B cell (primary cell): ENCODE data around the gene MNX1. TPM values are rescaled to one million over a fixed set of nuclear protein-coding genes. Genes with fewer than 3 reads are reported as not detected.
A peak's percentile ranks its signal among the peaks of the same experiment; 100 is the strongest.

Experiments
- ATAC-seq: fragments of 200-7000 bp; cut with Tn5 transposase; one replicate; pipeline ENCODE4 v1.10.0; 2021; ENCODE audit warnings: low read depth, mild to moderate bottlenecking, moderate number of reproducible peaks, moderate library complexity
- CTCF ChIA-PET: fragments of 350-600 bp; sonication (Branson Sonifier 250); formaldehyde crosslinking; loops from one replicate; lab custom pipeline; 2021; ENCODE audit warnings: antibody characterized with exemption, inconsistent platforms; lab: Charles Lee
- POLR2A ChIA-PET: fragments of 350-600 bp; sonication (Branson Sonifier 250); formaldehyde crosslinking; loops from one replicate; lab custom pipeline; 2021; ENCODE audit warnings: antibody characterized with exemption; lab: Charles Lee
- DNase-seq: peaks from one replicate; pipeline ENCODE4 v3.0.0; 2013
- H2AFZ ChIP-seq: 2 replicates; pipeline ENCODE4 v1.6.1; 2012; ENCODE audit warnings: mild to moderate bottlenecking, low read depth, low read length; ENCODE audit not compliant: insufficient read depth, poor library complexity, severe bottlenecking
- H3K27ac ChIP-seq, 2 donors: 1 replicate in 1 of 2; 2 replicates in 1 of 2; pipeline ENCODE4 v1.5.1; 2012 to 2013; ENCODE audit warnings: low read length in 2 of 2, mild to moderate bottlenecking in 2 of 2, moderate library complexity in 1 of 2
- H3K27me3 ChIP-seq, 4 experiments: fragments of 200-600 bp in 1 of 4; sonication (generic) in 1 of 4; replicated peaks in 1 of 4; 1 replicate in 2 of 4; 2 replicates in 2 of 4; pipeline versions ENCODE4 v1.6.1 to v1.7.0; 2013 to 2016; ENCODE audit warnings: low read length in 3 of 4, mild to moderate bottlenecking in 2 of 4, mixed read lengths in 1 of 4, moderate library complexity in 1 of 4; ENCODE audit not compliant: insufficient read depth in 4 of 4, control insufficient read depth in 3 of 4; ENCODE audit errors: control extremely low read depth in 1 of 4
- H3K36me3 ChIP-seq, 2 experiments: replicated peaks in 1 of 2; 1 replicate in 1 of 2; 2 replicates in 1 of 2; pipeline versions ENCODE4 v1.6.1 to v1.7.1; 2013; ENCODE audit warnings: low read length in 1 of 2; ENCODE audit not compliant: insufficient read depth in 2 of 2, control insufficient read depth in 1 of 2; ENCODE audit errors: control extremely low read depth in 1 of 2, extremely low read depth in 1 of 2
- H3K4me1 ChIP-seq, 2 donors: fragments of 200-600 bp in 1 of 2; sonication (generic) in 1 of 2; 1 replicate in 1 of 2; 2 replicates in 1 of 2; pipeline versions ENCODE4 v1.5.1 to v1.6.1; 2013 to 2017; ENCODE audit warnings: low read length in 2 of 2; ENCODE audit not compliant: control insufficient read depth in 2 of 2, insufficient read depth in 2 of 2
- H3K4me2 ChIP-seq: replicated peaks from 2 replicates; pipeline ENCODE3; 2012; ENCODE audit warnings: mild to moderate bottlenecking, low read depth, low read length; ENCODE audit not compliant: poor library complexity, severe bottlenecking
- H3K4me3 ChIP-seq, 5 experiments: fragments of 200-600 bp in 1 of 5; sonication (generic) in 1 of 5; 1 replicate in 3 of 5; 2 replicates in 2 of 5; pipeline versions ENCODE4 v1.5.1 to v1.7.0; 2011 to 2016; ENCODE audit warnings: low read length in 4 of 5, mild to moderate bottlenecking in 4 of 5, low read depth in 2 of 5, control low read depth in 1 of 5, moderate library complexity in 1 of 5; ENCODE audit not compliant: insufficient read depth in 1 of 5; ENCODE audit errors: control extremely low read depth in 1 of 5, extremely low read depth in 1 of 5
- H3K79me2 ChIP-seq: fragments of 200-600 bp; sonication (generic); one replicate; pipeline ENCODE4 v1.6.0; 2016; ENCODE audit warnings: low read length; ENCODE audit not compliant: control insufficient read depth, insufficient read depth
- H3K9ac ChIP-seq: fragments of 200-600 bp; sonication (generic); 2 replicates; pipeline ENCODE4 v1.6.1; 2017; ENCODE audit warnings: mild to moderate bottlenecking, low read length, moderate library complexity
- H3K9me3 ChIP-seq, 3 donors: one replicate each; pipeline versions ENCODE4 v1.6.1 to v1.7.1; 2013; ENCODE audit warnings: low read length in 2 of 3; ENCODE audit not compliant: control insufficient read depth in 2 of 3, insufficient read depth in 1 of 3; ENCODE audit errors: control extremely low read depth in 1 of 3
- H4K20me1 ChIP-seq: 2 replicates; pipeline ENCODE4 v1.6.0; 2012; ENCODE audit warnings: mild to moderate bottlenecking, low read length; ENCODE audit not compliant: insufficient read depth, control insufficient read depth, poor library complexity, severe bottlenecking
- H3K27ac Mint-ChIP-seq: one replicate; pipeline ENCODE4 v1.8.0; 2021; ENCODE audit warnings: mixed read lengths
- H3K27me3 Mint-ChIP-seq: one replicate; pipeline ENCODE4 v1.8.0; 2021; ENCODE audit warnings: mixed read lengths
- H3K4me1 Mint-ChIP-seq: one replicate; pipeline ENCODE4 v1.8.0; 2021; ENCODE audit warnings: mixed read lengths
- H3K4me3 Mint-ChIP-seq: one replicate; pipeline ENCODE4 v1.8.0; 2021; ENCODE audit warnings: mixed read lengths
- H3K9me3 Mint-ChIP-seq: one replicate; pipeline ENCODE4 v1.8.0; 2022; ENCODE audit warnings: mixed read lengths; ENCODE audit not compliant: insufficient read depth
- EZH2 ChIP-seq: IDR thresholded peaks from 2 replicates; pipeline ENCODE4 v1.6.1; 2012; ENCODE audit warnings: borderline replicate concordance, low read depth, mild to moderate bottlenecking, moderate library complexity, low read length; ENCODE audit not compliant: insufficient read depth, poor library complexity, severe bottlenecking
- WGBS: methylation state at CpG from one replicate; pipeline ENCODE4 v1.1.5; 2013; ENCODE audit warnings: missing lambda C conversion rate; ENCODE audit not compliant: insufficient coverage; 5-methylcytosine and 5-hydroxymethylcytosine counted together
- intact Hi-C: fragments of 100-400 bp; cut with micrococcal nuclease; formaldehyde crosslinking; loops from one replicate; pipeline ENCODE4 v1.10.0; 2022
- polyA plus RNA-seq: library from polyadenylated mRNA; depleted of rRNA; stranded (reverse); fragments of >200 nt; gene quantifications from 2 replicates; pipeline ENCODE4 v1.2.3, GENCODE V29; 2012
- total RNA-seq, 2 donors: library from RNA; stranded (reverse); fragments of 120-200 nt in 1 of 2; gene quantifications; 1 replicate in 1 of 2; 2 replicates in 1 of 2; pipeline versions ENCODE4 v1.2.3 to v1.2.4, GENCODE V29; 2013 to 2022
- TF ChIP-seq, protein P1 (sequence below): fragments of 200-600 bp; IDR thresholded peaks from one replicate; pipeline ENCODE4 v1.8.0; 2022; ENCODE audit warnings: antibody characterized with exemption, mild to moderate bottlenecking

Gene MNX1
- total and polyA plus RNA-seq, 2 donors (not counting 1 experiment from before 2014, with no cell fraction given) = not detected

DNA sequence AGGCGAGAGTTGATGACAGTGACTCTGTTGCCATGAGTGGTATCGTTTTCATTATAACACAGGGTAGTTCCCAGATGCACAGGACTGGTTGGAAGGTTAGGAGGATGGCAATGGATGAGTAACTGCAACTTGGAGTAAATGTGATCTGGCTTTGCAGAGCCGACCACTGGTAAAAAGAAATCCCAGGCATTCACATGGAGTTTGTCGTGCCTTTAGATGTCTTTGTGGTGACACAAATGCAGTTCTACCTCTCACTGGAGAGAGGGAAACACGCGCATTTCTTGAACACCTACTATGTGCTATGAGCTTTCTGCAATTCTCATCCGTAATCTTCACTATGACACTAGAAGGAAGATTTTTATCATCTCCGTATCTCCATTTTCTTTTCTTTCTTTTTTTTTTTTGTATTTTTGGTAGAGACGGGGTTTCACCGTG is 1.7 kb upstream of the MNX1 start:
- CTCF ChIA-PET = no interaction called here
- TF ChIP-seq, protein P1, sequence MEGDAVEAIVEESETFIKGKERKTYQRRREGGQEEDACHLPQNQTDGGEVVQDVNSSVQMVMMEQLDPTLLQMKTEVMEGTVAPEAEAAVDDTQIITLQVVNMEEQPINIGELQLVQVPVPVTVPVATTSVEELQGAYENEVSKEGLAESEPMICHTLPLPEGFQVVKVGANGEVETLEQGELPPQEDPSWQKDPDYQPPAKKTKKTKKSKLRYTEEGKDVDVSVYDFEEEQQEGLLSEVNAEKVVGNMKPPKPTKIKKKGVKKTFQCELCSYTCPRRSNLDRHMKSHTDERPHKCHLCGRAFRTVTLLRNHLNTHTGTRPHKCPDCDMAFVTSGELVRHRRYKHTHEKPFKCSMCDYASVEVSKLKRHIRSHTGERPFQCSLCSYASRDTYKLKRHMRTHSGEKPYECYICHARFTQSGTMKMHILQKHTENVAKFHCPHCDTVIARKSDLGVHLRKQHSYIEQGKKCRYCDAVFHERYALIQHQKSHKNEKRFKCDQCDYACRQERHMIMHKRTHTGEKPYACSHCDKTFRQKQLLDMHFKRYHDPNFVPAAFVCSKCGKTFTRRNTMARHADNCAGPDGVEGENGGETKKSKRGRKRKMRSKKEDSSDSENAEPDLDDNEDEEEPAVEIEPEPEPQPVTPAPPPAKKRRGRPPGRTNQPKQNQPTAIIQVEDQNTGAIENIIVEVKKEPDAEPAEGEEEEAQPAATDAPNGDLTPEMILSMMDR = no peak
- no peak for TF ChIP-seq EZH2
- peak overlapping the region; percentile 80 for H3K4me2 ChIP-seq

DNA sequence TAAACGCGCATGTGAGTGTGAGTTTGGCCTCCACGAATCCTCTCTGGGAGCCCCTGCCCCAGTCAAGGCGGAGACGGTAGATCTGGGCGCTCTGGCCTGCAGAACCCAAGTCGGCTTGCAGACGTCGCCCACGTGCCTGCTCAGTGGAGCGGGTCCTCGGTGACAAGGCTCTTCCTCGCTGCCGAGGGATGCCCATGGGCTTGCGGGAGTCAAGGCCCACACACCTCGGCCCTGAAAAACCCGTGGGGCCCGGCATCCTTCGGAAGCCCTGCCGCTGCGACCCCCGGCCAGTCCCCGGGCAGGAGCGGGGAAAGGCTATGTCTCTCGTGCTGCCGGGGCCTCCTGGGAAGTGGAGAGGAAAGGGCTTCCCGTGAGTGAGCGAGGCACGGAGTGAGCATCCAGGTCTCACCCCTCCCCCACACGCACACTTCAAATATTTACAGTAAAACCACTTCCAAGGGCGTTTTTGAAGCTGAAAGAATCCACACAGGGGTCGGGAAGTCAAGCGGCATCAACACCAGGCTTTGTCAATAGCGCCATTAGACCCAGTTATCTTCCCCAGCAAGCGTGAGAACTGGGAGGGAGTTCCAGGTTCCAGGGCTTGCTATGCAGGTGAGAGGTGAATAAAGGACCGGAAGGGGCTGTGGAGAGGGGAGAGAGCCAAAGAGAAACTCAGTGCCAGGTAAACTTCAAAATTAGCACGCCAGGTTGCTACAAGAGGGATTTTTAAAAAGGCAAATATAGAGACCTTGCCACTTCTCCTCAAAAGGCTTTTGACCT is 1.1 kb upstream of the MNX1 start:
- Mint-ChIP-seq H3K27ac (no peak overlapping the region), H3K9me3 (no peaks in the 10 kb centered on the region), H3K27me3 (peaks cover 70% of the 10 kb centered on the region), H3K4me3 (peak overlapping the region; percentile 66), H3K4me1 (peaks cover 23% of the 10 kb centered on the region)
- DNase-seq = peak; percentile 33
- Histone ChIP-seq H2AFZ (peak overlapping the region; percentile 64), H3K79me2 (no peaks in the 10 kb centered on the region), H3K9me3 (peaks cover 0 to 35% (median 0%) of the 10 kb centered on the region in 3 donors), H3K4me3 (peak overlapping the region in 4 of 5 experiments; percentile 19 to 59 (median 50)), H3K36me3 (no peaks in the 10 kb centered on the region), H3K9ac (peak overlapping the region; percentile 54), H3K4me1 (peaks cover 29 to 36% of the 10 kb centered on the region in 2 donors), H3K27me3 (peaks cover 0 to 88% (median 57%) of the 10 kb centered on the region in 4 experiments), H3K27ac (no peak overlapping the region), H3K4me2 (peak overlapping the region; percentile 80), H4K20me1 (no peaks in the 10 kb centered on the region)
- TF ChIP-seq, protein P1 = no peak
- intact Hi-C loops = no loop called here
- WGBS = 2% methylated on average over 24 of the region's 37 CpGs
- CTCF ChIA-PET = no interaction called here
- ATAC-seq = no peak
- POLR2A ChIA-PET = no interaction called here

More for the DNA sequence above, 1.7 kb upstream of the MNX1 start:
- Histone ChIP-seq H4K20me1 (no peaks in the 10 kb centered on the region), H2AFZ (peak overlapping the region; percentile 64), H3K4me1 (peaks cover 30 to 38% of the 10 kb centered on the region in 2 donors), H3K9ac (no peak overlapping the region), H3K27ac (no peak overlapping the region), H3K9me3 (peaks cover 0 to 38% (median 0%) of the 10 kb centered on the region in 3 donors), H3K27me3 (peaks cover 0 to 88% (median 54%) of the 10 kb centered on the region in 4 experiments), H3K36me3 (no peaks in the 10 kb centered on the region), H3K79me2 (no peaks in the 10 kb centered on the region), H3K4me3 (no peak overlapping the region)
- Mint-ChIP-seq H3K4me1 (peaks cover 23% of the 10 kb centered on the region), H3K27ac (no peak overlapping the region), H3K9me3 (no peaks in the 10 kb centered on the region), H3K4me3 (no peak overlapping the region), H3K27me3 (peaks cover 67% of the 10 kb centered on the region)
- WGBS = 5% methylated on average over 4 of the region's 10 CpGs
- intact Hi-C loops = no loop called here
- POLR2A ChIA-PET = no interaction called here
- DNase-seq (peak; percentile 17), ATAC-seq (no peak)
